ENCODE data around the gene HDAC9. TPM values are rescaled to one million over a fixed set of nuclear protein-coding genes. Genes with fewer than 3 reads are reported as not detected.

Gene HDAC9
- total RNA-seq, 4 donors from 2014 or later = 10.3 to 48.4 (median 12.2) TPM

GRCh38 chr7:18458830-18459229 lies 36.7 kb upstream of the HDAC9 start:
- H3K9me3 ChIP-seq = no peaks in the 10 kb centered on the region
- H3K36me3 ChIP-seq = no peaks in the 10 kb centered on the region
- no peak for DNase-seq (ENCODE audit: low spot score in 2 of 2)
- H3K27me3 ChIP-seq = no peaks in the 10 kb centered on the region
- no peak overlapping the region for H3K4me3 ChIP-seq
- peaks cover 0 to 15% (median 0%) of the 10 kb centered on the region in 4 donors for H3K4me1 ChIP-seq
- 78 to 86% methylated on average over 5 of the region's 5 CpGs for WGBS, 2 donors
- no peak for TF ChIP-seq POLR2A (IDR thresholded peaks at IDR 0.05)
- TF ChIP-seq CTCF (IDR thresholded peaks at IDR 0.05) = no peak
- no peak overlapping the region for H3K27ac ChIP-seq

- Histone ChIP-seq H3K4me1 (peaks cover 0 to 15% (median 0%) of the 10 kb centered on the region in 4 donors), H3K27ac (no peak overlapping the region), H3K36me3 (no peaks in the 10 kb centered on the region), H3K4me3 (no peak overlapping the region), H3K9me3 (no peaks in the 10 kb centered on the region), H3K27me3 (no peaks in the 10 kb centered on the region)
- TF ChIP-seq EP300 (IDR thresholded peaks at IDR 0.05) (no peak), CTCF (IDR thresholded peaks at IDR 0.05) (no peak), POLR2A (IDR thresholded peaks at IDR 0.05) (no peak)
- DNase-seq (ENCODE audit: low spot score in 2 of 2) = no peak
- WGBS, 2 donors = 74 to 75% methylated on average over 5 of the region's 5 CpGs
Measured at GRCh38 chr7:18459484-18460245, 35.9 kb upstream of the HDAC9 start.

- Histone ChIP-seq H3K27me3 (no peaks in the 10 kb centered on the region), H3K4me3 (no peak overlapping the region)
- no peak for DNase-seq (ENCODE audit: low spot score in 2 of 2)
Measured at GRCh38 chr7:18461785-18462467, 33.6 kb upstream of the HDAC9 start.

GRCh38 chr7:18464830-18465229 lies 30.7 kb upstream of the HDAC9 start:
- Histone ChIP-seq H3K36me3 (no peaks in the 10 kb centered on the region), H3K4me1 (peaks cover 0 to 4% (median 0%) of the 10 kb centered on the region in 4 donors), H3K27me3 (no peaks in the 10 kb centered on the region), H3K9me3 (peaks cover 0 to 7% (median 0%) of the 10 kb centered on the region in 4 donors), H3K27ac (no peak overlapping the region), H3K4me3 (no peak overlapping the region)
- no peak for TF ChIP-seq EP300 (IDR thresholded peaks at IDR 0.05)
- no peak for TF ChIP-seq POLR2A (IDR thresholded peaks at IDR 0.05)
- no peak for TF ChIP-seq CTCF (IDR thresholded peaks at IDR 0.05)
- WGBS, 2 donors = 95 to 98% methylated on average over 1 of the region's 1 CpG
- DNase-seq (ENCODE audit: low spot score in 2 of 2) = no peak

More at GRCh38 chr7:18461785-18462467, 33.6 kb upstream of the HDAC9 start:
- Histone ChIP-seq H3K36me3 (no peaks in the 10 kb centered on the region), H3K4me1 (peaks cover 0 to 15% (median 0%) of the 10 kb centered on the region in 4 donors), H3K27ac (no peak overlapping the region), H3K9me3 (peaks cover 0 to 7% (median 0%) of the 10 kb centered on the region in 4 donors)
- TF ChIP-seq POLR2A (IDR thresholded peaks at IDR 0.05) (no peak), CTCF (IDR thresholded peaks at IDR 0.05) (no peak), EP300 (IDR thresholded peaks at IDR 0.05) (no peak)
- 71 to 78% methylated on average over 3 of the region's 3 CpGs for WGBS, 2 donors

- 69 to 76% methylated on average over 1 of the region's 1 CpG for WGBS, 2 donors
- H3K9me3 ChIP-seq = peaks cover 0 to 7% (median 0%) of the 10 kb centered on the region in 4 donors
- no peak for DNase-seq (ENCODE audit: low spot score in 2 of 2)
- no peak overlapping the region for H3K4me3 ChIP-seq
- H3K36me3 ChIP-seq = no peaks in the 10 kb centered on the region
- no peak overlapping the region for H3K27ac ChIP-seq
- no peaks in the 10 kb centered on the region for H3K27me3 ChIP-seq
- peaks cover 0 to 4% (median 0%) of the 10 kb centered on the region in 4 donors for H3K4me1 ChIP-seq
- no peak for TF ChIP-seq EP300 (IDR thresholded peaks at IDR 0.05)
- no peak for TF ChIP-seq POLR2A (IDR thresholded peaks at IDR 0.05)
- TF ChIP-seq CTCF (IDR thresholded peaks at IDR 0.05) = no peak
Measured at GRCh38 chr7:18467011-18467410, 28.5 kb upstream of the HDAC9 start.
